ENCODE measurements around the gene ADCYAP1R1. TPM values are rescaled to one million over a fixed set of nuclear protein-coding genes. Genes with fewer than 3 reads are reported as not detected.

Gene ADCYAP1R1
- total and polyA plus RNA-seq, 5 donors from 2014 or later = not detected

GRCh38 chr7:31076641-31077310 is 24.7 kb downstream of the ADCYAP1R1 start:
- no peaks in the 10 kb centered on the region for H3K27me3 ChIP-seq (ENCODE audit: control insufficient read depth, insufficient read depth, low read length)
- H3K36me3 Mint-ChIP-seq = no peaks in the 10 kb centered on the region
- peaks cover 4% of the 10 kb centered on the region for H3K27me3 Mint-ChIP-seq
- DNase-seq = no peak
- no peaks in the 10 kb centered on the region for H3K4me1 ChIP-seq (ENCODE audit: control insufficient read depth, insufficient read depth, low read length, poor library complexity, severe bottlenecking)
- H3K4me1 Mint-ChIP-seq = no peaks in the 10 kb centered on the region
- H3K9me3 ChIP-seq (ENCODE audit: control insufficient read depth in 2 of 2, low read length in 2 of 2) = no peaks in the 10 kb centered on the region
- no peaks in the 10 kb centered on the region for H3K9me3 Mint-ChIP-seq
- no peak overlapping the region for H3K4me3 ChIP-seq (ENCODE audit: low read depth, low read length)
- H3K4me3 Mint-ChIP-seq = no peak overlapping the region
- no peaks in the 10 kb centered on the region for H3K36me3 ChIP-seq (ENCODE audit: control insufficient read depth, insufficient read depth, low read length)
- no peak overlapping the region for H3K27ac ChIP-seq (ENCODE audit: insufficient read depth, low read length, poor library complexity, severe bottlenecking)
- no peak overlapping the region for H3K27ac Mint-ChIP-seq
- no peak for ATAC-seq (ENCODE audit: low read depth in 2 of 2)

GRCh38 chr7:31077484-31078362 is 25.6 kb downstream of the ADCYAP1R1 start:
- no peak overlapping the region for H3K27ac Mint-ChIP-seq
- Histone ChIP-seq H3K9me3 (ENCODE audit: control insufficient read depth in 2 of 2, low read length in 2 of 2) (no peaks in the 10 kb centered on the region), H3K4me1 (ENCODE audit: control insufficient read depth, insufficient read depth, low read length, poor library complexity, severe bottlenecking) (no peaks in the 10 kb centered on the region), H3K4me3 (ENCODE audit: low read depth, low read length) (no peak overlapping the region), H3K36me3 (ENCODE audit: control insufficient read depth, insufficient read depth, low read length) (no peaks in the 10 kb centered on the region), H3K27me3 (ENCODE audit: control insufficient read depth, insufficient read depth, low read length) (no peaks in the 10 kb centered on the region), H3K27ac (ENCODE audit: insufficient read depth, low read length, poor library complexity, severe bottlenecking) (no peak overlapping the region)
- ATAC-seq (ENCODE audit: low read depth in 2 of 2) = no peak
- DNase-seq = no peak
- no peaks in the 10 kb centered on the region for H3K9me3 Mint-ChIP-seq
- H3K36me3 Mint-ChIP-seq = no peaks in the 10 kb centered on the region
- peaks cover under 1% of the 10 kb centered on the region for H3K27me3 Mint-ChIP-seq
- H3K4me1 Mint-ChIP-seq = no peaks in the 10 kb centered on the region
- no peak overlapping the region for H3K4me3 Mint-ChIP-seq

- Histone ChIP-seq H3K27ac (ENCODE audit: insufficient read depth, low read length, poor library complexity, severe bottlenecking) (no peak overlapping the region), H3K36me3 (ENCODE audit: control insufficient read depth, insufficient read depth, low read length) (no peaks in the 10 kb centered on the region), H3K4me1 (ENCODE audit: control insufficient read depth, insufficient read depth, low read length, poor library complexity, severe bottlenecking) (no peaks in the 10 kb centered on the region), H3K27me3 (ENCODE audit: control insufficient read depth, insufficient read depth, low read length) (no peaks in the 10 kb centered on the region), H3K4me3 (ENCODE audit: low read depth, low read length) (no peak overlapping the region), H3K9me3 (ENCODE audit: control insufficient read depth in 2 of 2, low read length in 2 of 2) (no peaks in the 10 kb centered on the region)
- no peaks in the 10 kb centered on the region for H3K27me3 Mint-ChIP-seq
- H3K27ac Mint-ChIP-seq = no peak overlapping the region
- DNase-seq (no peak), ATAC-seq (ENCODE audit: low read depth in 2 of 2) (no peak)
- H3K36me3 Mint-ChIP-seq = no peaks in the 10 kb centered on the region
- no peaks in the 10 kb centered on the region for H3K4me1 Mint-ChIP-seq
- H3K4me3 Mint-ChIP-seq = peak overlapping the region in 1 of 4 donors; percentile 61
- no peaks in the 10 kb centered on the region for H3K9me3 Mint-ChIP-seq
Observed at GRCh38 chr7:31078363-31078990, 26.4 kb downstream of the ADCYAP1R1 start.

- Histone ChIP-seq H3K27ac (ENCODE audit: insufficient read depth, low read length, poor library complexity, severe bottlenecking) (no peak overlapping the region), H3K36me3 (ENCODE audit: control insufficient read depth, insufficient read depth, low read length) (no peaks in the 10 kb centered on the region), H3K4me3 (ENCODE audit: low read depth, low read length) (no peak overlapping the region), H3K9me3 (ENCODE audit: control insufficient read depth in 2 of 2, low read length in 2 of 2) (no peaks in the 10 kb centered on the region), H3K27me3 (ENCODE audit: control insufficient read depth, insufficient read depth, low read length) (no peaks in the 10 kb centered on the region), H3K4me1 (ENCODE audit: control insufficient read depth, insufficient read depth, low read length, poor library complexity, severe bottlenecking) (no peaks in the 10 kb centered on the region)
- Mint-ChIP-seq H3K27me3 (no peaks in the 10 kb centered on the region), H3K9me3 (no peaks in the 10 kb centered on the region), H3K27ac (no peak overlapping the region), H3K36me3 (no peaks in the 10 kb centered on the region), H3K4me3 (no peak overlapping the region), H3K4me1 (no peaks in the 10 kb centered on the region)
- ATAC-seq (ENCODE audit: low read depth in 2 of 2) (no peak), DNase-seq (no peak)
Observed at GRCh38 chr7:31079126-31079823, 27.2 kb downstream of the ADCYAP1R1 start.

- Mint-ChIP-seq H3K4me1 (no peaks in the 10 kb centered on the region), H3K27ac (no peak overlapping the region), H3K36me3 (no peaks in the 10 kb centered on the region), H3K9me3 (no peaks in the 10 kb centered on the region), H3K27me3 (no peaks in the 10 kb centered on the region), H3K4me3 (no peak overlapping the region)
- Histone ChIP-seq H3K4me3 (ENCODE audit: low read depth, low read length) (no peak overlapping the region), H3K9me3 (ENCODE audit: control insufficient read depth in 2 of 2, low read length in 2 of 2) (no peaks in the 10 kb centered on the region), H3K4me1 (ENCODE audit: control insufficient read depth, insufficient read depth, low read length, poor library complexity, severe bottlenecking) (no peaks in the 10 kb centered on the region), H3K27ac (ENCODE audit: insufficient read depth, low read length, poor library complexity, severe bottlenecking) (no peak overlapping the region), H3K27me3 (ENCODE audit: control insufficient read depth, insufficient read depth, low read length) (no peaks in the 10 kb centered on the region), H3K36me3 (ENCODE audit: control insufficient read depth, insufficient read depth, low read length) (no peaks in the 10 kb centered on the region)
- ATAC-seq (ENCODE audit: low read depth in 2 of 2) = no peak
- DNase-seq = no peak
Observed at GRCh38 chr7:31079824-31080511, 27.9 kb downstream of the ADCYAP1R1 start.

GRCh38 chr7:31080763-31081162 is 28.7 kb downstream of the ADCYAP1R1 start:
- no peak overlapping the region for H3K27ac Mint-ChIP-seq
- H3K27me3 Mint-ChIP-seq = no peaks in the 10 kb centered on the region
- H3K9me3 ChIP-seq (ENCODE audit: control insufficient read depth in 2 of 2, low read length in 2 of 2) = no peaks in the 10 kb centered on the region
- no peaks in the 10 kb centered on the region for H3K4me1 ChIP-seq (ENCODE audit: control insufficient read depth, insufficient read depth, low read length, poor library complexity, severe bottlenecking)
- H3K4me1 Mint-ChIP-seq = no peaks in the 10 kb centered on the region
- DNase-seq (no peak), ATAC-seq (ENCODE audit: low read depth in 2 of 2) (no peak)
- no peak overlapping the region for H3K27ac ChIP-seq (ENCODE audit: insufficient read depth, low read length, poor library complexity, severe bottlenecking)
- no peaks in the 10 kb centered on the region for H3K27me3 ChIP-seq (ENCODE audit: control insufficient read depth, insufficient read depth, low read length)
- H3K9me3 Mint-ChIP-seq = no peaks in the 10 kb centered on the region
- H3K36me3 ChIP-seq (ENCODE audit: control insufficient read depth, insufficient read depth, low read length) = no peaks in the 10 kb centered on the region
- H3K36me3 Mint-ChIP-seq = no peaks in the 10 kb centered on the region
- no peak overlapping the region for H3K4me3 ChIP-seq (ENCODE audit: low read depth, low read length)
- H3K4me3 Mint-ChIP-seq = no peak overlapping the region

- H3K27ac Mint-ChIP-seq = no peak overlapping the region
- H3K27me3 ChIP-seq (ENCODE audit: control insufficient read depth, insufficient read depth, low read length) = no peaks in the 10 kb centered on the region
- H3K4me3 Mint-ChIP-seq = no peak overlapping the region
Observed at GRCh38 chr7:31082017-31082416, 29.9 kb downstream of the ADCYAP1R1 start.

More at GRCh38 chr7:31082017-31082416, 29.9 kb downstream of the ADCYAP1R1 start:
- no peaks in the 10 kb centered on the region for H3K27me3 Mint-ChIP-seq
- ATAC-seq (ENCODE audit: low read depth in 2 of 2) (no peak), DNase-seq (no peak)
- no peaks in the 10 kb centered on the region for H3K4me1 Mint-ChIP-seq
- peaks cover 0 to 1% (median 0%) of the 10 kb centered on the region in 7 donors for H3K9me3 Mint-ChIP-seq
- H3K36me3 ChIP-seq (ENCODE audit: control insufficient read depth, insufficient read depth, low read length) = no peaks in the 10 kb centered on the region
- no peak overlapping the region for H3K27ac ChIP-seq (ENCODE audit: insufficient read depth, low read length, poor library complexity, severe bottlenecking)
- H3K4me1 ChIP-seq (ENCODE audit: control insufficient read depth, insufficient read depth, low read length, poor library complexity, severe bottlenecking) = no peaks in the 10 kb centered on the region
- H3K9me3 ChIP-seq (ENCODE audit: control insufficient read depth in 2 of 2, low read length in 2 of 2) = no peaks in the 10 kb centered on the region
- H3K36me3 Mint-ChIP-seq = no peaks in the 10 kb centered on the region
- no peak overlapping the region for H3K4me3 ChIP-seq (ENCODE audit: low read depth, low read length)
